ENCODE results near the gene GPR137B. TPM values are rescaled to one million over a fixed set of nuclear protein-coding genes. Genes with fewer than 3 reads are reported as not detected.

The GPR137B gene
- polyA plus RNA-seq, 1 donor from 2014 or later: 8.2 TPM

DNA sequence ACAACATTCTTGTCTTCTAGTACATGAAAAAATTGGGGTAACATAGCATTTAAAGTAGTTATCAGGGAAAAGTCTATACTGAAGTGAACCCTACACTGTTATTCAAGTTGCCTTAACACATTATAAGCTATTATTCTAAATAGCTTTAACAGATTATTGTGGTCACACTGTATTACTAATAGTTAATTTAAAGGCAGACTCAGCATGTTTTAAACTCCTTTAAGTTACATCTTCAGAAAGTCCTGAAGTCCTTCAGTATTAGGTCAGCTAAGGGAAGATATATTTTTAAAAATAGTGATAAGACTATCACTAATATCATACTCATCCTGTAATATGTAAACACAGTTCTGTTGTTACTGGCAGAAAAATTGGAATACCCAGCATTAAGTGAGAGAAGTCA, 67.4 kb downstream of the GPR137B start:
- no peaks in the 10 kb centered on the region for H3K9me2 ChIP-seq (ENCODE audit: insufficient read depth, low read length)
- H3F3A ChIP-seq (ENCODE audit: insufficient read depth, low read length, poor library complexity, severe bottlenecking): no peaks in the 10 kb centered on the region
- no peaks in the 10 kb centered on the region for H3K27me3 ChIP-seq (ENCODE audit: insufficient read depth, low read depth, low read length)
- H3K79me2 ChIP-seq (replicated peaks; ENCODE audit: insufficient read depth, low read length): no peaks in the 10 kb centered on the region
- no peak overlapping the region for H3K27ac ChIP-seq (ENCODE audit: low read length)
- TF ChIP-seq, protein P1, sequence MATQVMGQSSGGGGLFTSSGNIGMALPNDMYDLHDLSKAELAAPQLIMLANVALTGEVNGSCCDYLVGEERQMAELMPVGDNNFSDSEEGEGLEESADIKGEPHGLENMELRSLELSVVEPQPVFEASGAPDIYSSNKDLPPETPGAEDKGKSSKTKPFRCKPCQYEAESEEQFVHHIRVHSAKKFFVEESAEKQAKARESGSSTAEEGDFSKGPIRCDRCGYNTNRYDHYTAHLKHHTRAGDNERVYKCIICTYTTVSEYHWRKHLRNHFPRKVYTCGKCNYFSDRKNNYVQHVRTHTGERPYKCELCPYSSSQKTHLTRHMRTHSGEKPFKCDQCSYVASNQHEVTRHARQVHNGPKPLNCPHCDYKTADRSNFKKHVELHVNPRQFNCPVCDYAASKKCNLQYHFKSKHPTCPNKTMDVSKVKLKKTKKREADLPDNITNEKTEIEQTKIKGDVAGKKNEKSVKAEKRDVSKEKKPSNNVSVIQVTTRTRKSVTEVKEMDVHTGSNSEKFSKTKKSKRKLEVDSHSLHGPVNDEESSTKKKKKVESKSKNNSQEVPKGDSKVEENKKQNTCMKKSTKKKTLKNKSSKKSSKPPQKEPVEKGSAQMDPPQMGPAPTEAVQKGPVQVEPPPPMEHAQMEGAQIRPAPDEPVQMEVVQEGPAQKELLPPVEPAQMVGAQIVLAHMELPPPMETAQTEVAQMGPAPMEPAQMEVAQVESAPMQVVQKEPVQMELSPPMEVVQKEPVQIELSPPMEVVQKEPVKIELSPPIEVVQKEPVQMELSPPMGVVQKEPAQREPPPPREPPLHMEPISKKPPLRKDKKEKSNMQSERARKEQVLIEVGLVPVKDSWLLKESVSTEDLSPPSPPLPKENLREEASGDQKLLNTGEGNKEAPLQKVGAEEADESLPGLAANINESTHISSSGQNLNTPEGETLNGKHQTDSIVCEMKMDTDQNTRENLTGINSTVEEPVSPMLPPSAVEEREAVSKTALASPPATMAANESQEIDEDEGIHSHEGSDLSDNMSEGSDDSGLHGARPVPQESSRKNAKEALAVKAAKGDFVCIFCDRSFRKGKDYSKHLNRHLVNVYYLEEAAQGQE (IDR thresholded peaks at IDR 0.05; ENCODE audit: borderline replicate concordance): no peak
- H4K20me1 ChIP-seq (ENCODE audit: insufficient read depth): no peaks in the 10 kb centered on the region
- H2AFZ ChIP-seq (ENCODE audit: low read depth, low read length): no peak overlapping the region
- H3K4me2 ChIP-seq (ENCODE audit: low read length): no peak overlapping the region
- no peaks in the 10 kb centered on the region for H3K9me3 ChIP-seq (ENCODE audit: low read length)
- H3K9ac ChIP-seq (ENCODE audit: low read length): no peak overlapping the region
- no peaks in the 10 kb centered on the region for H3K36me3 ChIP-seq (ENCODE audit: insufficient read depth, low read length)
- no peak overlapping the region for H3K4me3 ChIP-seq (ENCODE audit: low read length)

DNA sequence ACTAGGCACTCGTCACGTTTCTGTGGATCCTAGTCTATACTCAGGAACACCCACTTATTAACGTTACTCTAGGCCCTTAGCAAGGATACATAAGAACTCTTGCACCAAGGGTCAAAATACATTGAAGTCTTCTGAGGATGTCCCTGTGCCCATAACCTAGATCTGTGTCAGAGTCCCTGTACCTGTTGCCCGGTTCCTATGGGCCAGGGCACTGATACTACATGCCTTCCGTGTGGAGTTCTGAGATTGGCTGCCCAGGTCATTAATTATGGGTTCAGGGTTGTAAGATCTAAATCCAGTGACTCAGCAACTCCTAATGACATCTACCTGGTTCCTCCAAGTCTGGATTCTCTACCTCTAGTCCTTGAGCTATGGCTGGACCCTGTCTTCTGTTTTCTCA, 69.5 kb downstream of the GPR137B start:
- H4K20me1 ChIP-seq (ENCODE audit: insufficient read depth): no peaks in the 10 kb centered on the region
- H3K79me2 ChIP-seq (replicated peaks; ENCODE audit: insufficient read depth, low read length): no peaks in the 10 kb centered on the region
- no peaks in the 10 kb centered on the region for H3K36me3 ChIP-seq (ENCODE audit: insufficient read depth, low read length)
- H2AFZ ChIP-seq (ENCODE audit: low read depth, low read length): no peak overlapping the region
- H3K4me2 ChIP-seq (ENCODE audit: low read length): no peak overlapping the region
- H3K9ac ChIP-seq (ENCODE audit: low read length): no peak overlapping the region
- H3K27ac ChIP-seq (ENCODE audit: low read length): no peak overlapping the region
- no peaks in the 10 kb centered on the region for H3K27me3 ChIP-seq (ENCODE audit: insufficient read depth, low read depth, low read length)
- H3K4me3 ChIP-seq (ENCODE audit: low read length): no peak overlapping the region
- no peaks in the 10 kb centered on the region for H3K9me2 ChIP-seq (ENCODE audit: insufficient read depth, low read length)
- H3F3A ChIP-seq (ENCODE audit: insufficient read depth, low read length, poor library complexity, severe bottlenecking): no peaks in the 10 kb centered on the region
- H3K9me3 ChIP-seq (ENCODE audit: low read length): no peaks in the 10 kb centered on the region
- TF ChIP-seq, protein P1 (IDR thresholded peaks at IDR 0.05; ENCODE audit: borderline replicate concordance): no peak
- TF ChIP-seq EP300 (conservative IDR thresholded peaks at IDR 0.05; ENCODE audit: poor library complexity, severe bottlenecking): no peak
- TF ChIP-seq TAF1 (IDR thresholded peaks at IDR 0.05; ENCODE audit: low read depth): no peak
- TF ChIP-seq POLR2AphosphoS5 (IDR thresholded peaks at IDR 0.05): no peak
- no peak for TF ChIP-seq MXI1 (conservative IDR thresholded peaks at IDR 0.05; ENCODE audit: poor library complexity, severe bottlenecking)
- TF ChIP-seq, protein P2, sequence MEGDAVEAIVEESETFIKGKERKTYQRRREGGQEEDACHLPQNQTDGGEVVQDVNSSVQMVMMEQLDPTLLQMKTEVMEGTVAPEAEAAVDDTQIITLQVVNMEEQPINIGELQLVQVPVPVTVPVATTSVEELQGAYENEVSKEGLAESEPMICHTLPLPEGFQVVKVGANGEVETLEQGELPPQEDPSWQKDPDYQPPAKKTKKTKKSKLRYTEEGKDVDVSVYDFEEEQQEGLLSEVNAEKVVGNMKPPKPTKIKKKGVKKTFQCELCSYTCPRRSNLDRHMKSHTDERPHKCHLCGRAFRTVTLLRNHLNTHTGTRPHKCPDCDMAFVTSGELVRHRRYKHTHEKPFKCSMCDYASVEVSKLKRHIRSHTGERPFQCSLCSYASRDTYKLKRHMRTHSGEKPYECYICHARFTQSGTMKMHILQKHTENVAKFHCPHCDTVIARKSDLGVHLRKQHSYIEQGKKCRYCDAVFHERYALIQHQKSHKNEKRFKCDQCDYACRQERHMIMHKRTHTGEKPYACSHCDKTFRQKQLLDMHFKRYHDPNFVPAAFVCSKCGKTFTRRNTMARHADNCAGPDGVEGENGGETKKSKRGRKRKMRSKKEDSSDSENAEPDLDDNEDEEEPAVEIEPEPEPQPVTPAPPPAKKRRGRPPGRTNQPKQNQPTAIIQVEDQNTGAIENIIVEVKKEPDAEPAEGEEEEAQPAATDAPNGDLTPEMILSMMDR (IDR thresholded peaks at IDR 0.05; ENCODE audit: poor library complexity, severe bottlenecking): no peak
- no peak for TF ChIP-seq RAD21 (conservative IDR thresholded peaks at IDR 0.05)
- TF ChIP-seq SMC3 (conservative IDR thresholded peaks at IDR 0.05; ENCODE audit: poor library complexity): no peak
- TF ChIP-seq EZH2 (IDR thresholded peaks at IDR 0.05; ENCODE audit: borderline replicate concordance, insufficient read depth, low read length, poor library complexity, severe bottlenecking): no peak
